NCI-H1092 (cell line): ENCODE results near the gene EXOC4.
A peak's percentile ranks its signal among the peaks of the same experiment; 100 is the strongest.

ENCODE experiments used
- DNase-seq: peaks from one replicate; lab custom pipeline; 2025; lab: John Stamatoyannopoulos, UW

The EXOC4 gene

DNA sequence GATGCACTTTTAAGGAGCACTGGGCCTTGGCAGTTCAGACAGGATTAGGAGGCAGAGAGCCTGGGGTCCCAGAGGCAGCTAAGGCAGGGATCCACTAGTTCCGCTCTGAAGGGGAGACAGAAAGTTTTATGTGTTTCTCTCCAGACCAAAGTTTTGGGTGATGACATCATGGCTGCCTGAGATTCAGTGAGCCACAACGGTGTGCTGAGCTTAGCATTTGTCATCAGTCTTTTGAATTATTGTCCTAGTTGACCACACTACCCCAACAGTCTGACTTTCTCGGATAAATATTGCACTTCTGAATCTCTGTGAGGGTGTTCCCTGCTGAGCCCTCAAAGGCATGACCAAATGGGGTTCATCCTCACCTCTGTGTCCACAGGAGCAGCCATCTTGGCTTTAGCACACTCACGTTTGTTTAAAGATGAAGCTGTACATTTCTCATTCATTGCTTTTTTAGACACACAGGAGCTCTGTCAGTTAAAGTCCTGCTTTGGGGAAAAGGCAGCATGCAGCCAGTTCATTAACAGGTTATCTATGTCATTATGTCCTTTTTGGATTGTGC is 576.5 kb downstream of the EXOC4 start:
- DNase-seq, result no peak

DNA sequence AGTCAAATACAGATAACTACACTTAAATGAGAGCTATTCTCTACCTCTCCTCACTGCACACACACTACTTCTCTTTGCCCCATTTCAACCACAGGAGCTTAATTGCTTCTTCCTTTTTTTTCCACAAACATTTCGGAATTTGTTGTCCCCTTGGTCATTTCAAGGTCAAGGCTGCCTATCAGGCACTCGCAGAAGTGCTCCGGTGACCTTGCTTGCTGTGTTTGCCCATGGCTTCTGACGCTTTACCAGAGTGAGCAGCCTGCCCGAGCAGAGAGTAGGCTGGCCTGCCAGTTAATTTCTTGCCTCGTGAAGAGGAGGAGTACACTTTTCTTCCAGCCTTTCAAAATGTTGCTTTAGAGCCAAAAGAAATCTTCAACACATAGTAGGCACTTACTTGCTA is 577.2 kb downstream of the EXOC4 start:
- no peak for DNase-seq

DNA sequence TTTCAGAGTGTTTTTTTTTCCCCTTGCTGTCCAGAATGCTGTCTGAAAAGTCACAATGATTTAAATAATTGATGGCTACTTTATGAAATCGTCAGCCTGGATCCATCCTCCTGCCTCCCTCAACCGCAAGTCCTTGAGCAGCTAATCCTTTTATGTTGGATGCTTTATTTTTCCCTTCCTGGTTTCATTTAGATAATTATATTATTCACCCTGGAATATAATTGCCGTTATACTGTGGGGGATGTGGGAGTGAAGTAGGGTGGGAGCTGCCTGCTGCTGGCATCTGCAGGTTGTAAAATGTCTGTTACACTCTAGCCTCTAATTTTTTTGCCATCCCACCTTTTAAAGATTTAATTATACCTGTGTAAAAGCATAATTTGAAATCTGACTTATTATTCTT is 583.8 kb downstream of the EXOC4 start:
- DNase-seq, result peak; percentile 10

DNA sequence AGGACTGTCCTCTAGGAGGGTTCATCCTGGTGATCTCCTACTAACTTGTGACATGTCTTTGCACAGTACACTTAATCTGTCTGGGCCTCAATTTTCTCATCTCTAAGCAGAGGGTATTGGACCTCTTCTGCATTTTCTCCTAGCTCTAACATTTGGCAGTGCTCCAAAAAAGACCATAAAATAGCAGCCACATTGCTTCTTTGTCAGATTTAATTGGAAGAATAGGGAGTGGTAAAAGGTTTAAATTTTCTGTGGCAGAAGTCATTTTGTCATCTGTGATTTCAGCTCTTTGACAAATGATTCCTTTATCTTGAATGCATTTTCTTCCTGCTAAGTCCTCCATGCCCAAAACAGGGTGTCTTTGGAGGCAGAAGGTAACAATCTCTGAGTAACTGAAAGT is 584.3 kb downstream of the EXOC4 start:
- DNase-seq, result peak; percentile 39

DNA sequence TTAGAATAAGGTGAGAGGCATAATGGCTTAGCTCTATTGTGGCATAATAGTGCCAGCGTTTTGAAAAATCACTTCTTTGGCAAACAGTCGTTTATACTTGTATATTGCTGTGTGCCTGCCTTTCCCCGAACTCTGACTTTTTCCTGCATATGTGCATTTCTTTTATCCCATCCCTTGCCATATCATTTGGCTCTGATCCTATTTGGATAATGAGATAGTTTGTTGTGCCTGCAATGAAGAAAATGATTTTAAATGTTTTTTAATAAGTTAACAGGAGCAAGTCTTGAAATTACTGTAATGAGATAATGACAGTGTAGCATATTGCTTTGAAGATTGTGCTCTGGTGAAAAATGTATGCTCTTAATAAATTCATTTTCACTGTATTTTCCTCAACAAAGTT is 586.2 kb downstream of the EXOC4 start:
- no peak for DNase-seq

DNA sequence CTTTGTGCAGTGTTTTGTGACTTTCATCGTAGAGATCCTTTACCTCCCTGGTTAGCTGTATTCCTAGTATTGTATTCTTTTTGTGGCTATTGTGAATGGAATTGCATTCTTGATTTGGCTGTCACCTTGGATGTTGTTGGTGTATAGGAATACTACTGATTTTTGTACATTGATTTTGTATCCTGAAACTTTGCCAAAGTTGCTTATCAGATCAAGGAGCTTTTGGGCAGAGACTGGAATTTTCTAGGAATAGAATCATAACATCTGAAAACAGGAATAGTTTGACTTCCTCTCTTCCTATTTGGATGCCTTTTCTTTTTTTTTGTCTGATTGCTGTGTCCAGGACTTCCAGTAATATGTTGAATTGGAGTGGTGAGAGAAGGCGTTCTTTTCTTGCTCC is 590.5 kb downstream of the EXOC4 start:
- no peak for DNase-seq

DNA sequence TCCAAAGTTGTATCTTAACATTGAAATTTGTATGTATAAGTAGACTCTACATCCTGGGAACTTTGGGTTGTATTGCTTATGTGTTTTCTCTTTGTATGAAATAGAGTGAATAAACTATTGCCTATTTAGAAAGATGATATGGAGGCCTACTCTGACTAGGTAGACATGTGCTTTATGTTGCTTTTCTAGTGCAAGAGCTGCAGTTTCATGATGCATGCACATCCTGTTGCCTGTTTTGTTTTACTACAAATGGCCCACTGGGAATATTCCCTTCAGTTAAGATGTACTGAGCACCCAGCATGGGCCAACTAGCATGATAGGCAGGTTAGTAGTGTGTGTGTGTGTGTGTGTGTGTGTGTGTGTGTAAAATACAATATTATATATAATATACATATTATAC is 592.1 kb downstream of the EXOC4 start:
- DNase-seq, result no peak

DNA sequence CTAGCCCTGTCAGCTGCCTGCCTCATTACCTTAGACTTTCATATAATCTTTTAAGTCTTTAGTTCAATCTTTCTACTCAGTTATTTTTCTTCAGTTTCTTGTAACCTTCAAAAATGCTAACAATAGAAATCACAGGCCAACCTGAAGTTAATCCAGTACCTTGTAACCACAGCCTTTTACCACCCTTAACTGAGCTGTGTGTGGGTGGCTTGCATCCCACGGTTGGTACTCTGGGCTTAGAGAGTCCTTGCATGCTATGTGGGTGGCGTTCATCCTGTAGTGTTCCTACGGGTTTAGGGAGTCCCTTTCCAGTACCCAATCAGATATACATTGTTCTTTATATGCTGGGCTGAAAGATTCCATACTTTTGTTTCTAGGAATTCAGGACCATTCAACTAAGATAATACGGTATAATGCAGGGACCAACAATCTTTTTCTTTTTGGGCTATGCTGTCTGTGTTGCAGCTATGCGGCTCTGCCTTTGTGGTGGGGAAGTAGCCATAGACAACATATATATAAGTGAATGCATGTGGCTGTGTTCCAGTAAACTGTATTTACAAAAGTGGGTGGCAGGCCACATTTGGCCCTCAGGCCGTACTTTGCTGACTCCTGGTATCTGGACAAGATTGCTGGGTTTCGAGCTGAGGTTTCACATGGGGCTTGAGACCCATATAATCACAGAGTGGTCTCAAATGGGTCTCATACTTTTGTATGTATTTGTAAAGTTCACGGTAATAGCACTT is 593.5 kb downstream of the EXOC4 start:
- no peak for DNase-seq

DNA sequence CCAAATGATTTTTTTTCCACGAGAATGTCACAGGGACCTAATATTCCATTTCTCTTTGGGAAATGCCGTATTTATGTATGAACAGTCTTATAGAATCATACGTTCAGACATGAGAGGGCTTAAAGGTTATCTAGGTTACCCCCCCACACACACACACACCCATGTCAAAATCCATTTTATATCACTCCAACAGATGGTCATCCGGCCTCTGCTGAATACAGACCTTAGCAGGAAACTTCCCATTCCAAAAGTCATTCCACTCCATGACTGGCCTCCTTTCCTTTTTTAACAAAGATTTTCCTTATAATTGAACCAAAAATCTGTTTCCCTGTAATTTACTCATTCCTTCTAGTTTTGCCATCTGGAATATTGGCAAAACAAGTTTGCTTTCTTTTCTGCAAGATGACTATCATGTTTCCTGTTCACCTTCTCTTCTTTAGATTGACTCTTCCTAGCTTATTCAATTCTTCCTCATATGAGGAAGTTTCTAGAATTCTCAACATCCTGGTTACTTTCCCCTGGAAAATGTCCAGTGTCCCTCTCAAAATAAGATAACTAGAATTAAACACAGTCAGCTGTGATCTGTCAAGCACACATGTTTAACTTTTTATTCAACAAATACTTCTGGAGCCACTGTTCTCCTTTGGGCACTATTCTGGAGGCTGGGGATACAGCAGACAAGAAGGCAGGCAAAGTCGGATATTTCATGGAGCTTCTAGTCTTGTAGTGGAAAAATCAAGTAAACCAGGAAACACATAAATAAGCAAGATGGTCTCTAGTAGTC is 597.8 kb downstream of the EXOC4 start:
- DNase-seq, result no peak

DNA sequence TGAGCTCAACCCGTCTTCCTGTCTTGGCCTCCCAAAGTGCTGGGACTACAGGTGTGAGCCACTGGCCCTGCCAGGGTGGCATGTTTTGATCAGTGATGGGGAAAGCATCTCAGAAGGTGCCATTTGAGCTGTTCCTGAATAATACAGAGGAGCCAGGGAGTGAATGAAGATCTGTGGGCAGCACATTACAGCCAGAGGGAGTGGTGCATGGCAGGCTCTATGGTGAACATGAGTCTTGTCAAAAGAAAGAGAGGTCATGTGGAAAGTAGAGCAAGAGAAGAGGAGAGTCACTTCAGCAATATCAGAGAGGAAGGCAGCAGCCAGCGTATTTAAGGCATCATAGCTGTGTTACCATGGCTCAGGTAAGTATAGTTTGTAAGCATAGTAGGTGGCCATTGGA is 598.5 kb downstream of the EXOC4 start:
- DNase-seq, result no peak

DNA sequence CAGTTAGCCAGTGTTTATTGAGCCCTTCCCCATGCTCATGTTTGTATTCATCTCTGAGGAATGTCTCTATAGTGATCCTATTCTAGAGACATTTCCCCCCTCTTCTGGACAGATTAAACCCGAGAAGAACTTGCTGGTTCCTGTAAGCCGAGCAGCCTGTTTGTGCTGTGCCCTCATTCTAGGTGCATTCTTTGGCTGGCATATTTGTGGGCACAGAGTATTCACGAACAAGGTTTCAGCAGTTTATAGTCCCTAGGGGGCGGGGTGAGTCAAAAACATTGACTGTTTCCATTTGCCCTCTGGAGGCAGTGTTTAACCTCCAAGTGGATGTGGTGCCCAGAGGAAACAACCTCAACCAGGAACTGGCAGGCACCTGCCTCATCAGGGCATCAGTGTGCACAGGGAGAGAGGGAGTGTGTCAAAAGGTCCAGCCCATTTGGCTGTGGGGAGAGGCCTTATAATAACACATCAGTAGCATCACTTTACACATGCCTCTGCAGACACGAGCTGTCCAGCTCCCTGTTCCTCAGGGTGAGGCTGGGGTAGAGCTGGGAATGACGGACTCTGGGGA is 600.9 kb downstream of the EXOC4 start:
- DNase-seq, result peak; percentile 30

DNA sequence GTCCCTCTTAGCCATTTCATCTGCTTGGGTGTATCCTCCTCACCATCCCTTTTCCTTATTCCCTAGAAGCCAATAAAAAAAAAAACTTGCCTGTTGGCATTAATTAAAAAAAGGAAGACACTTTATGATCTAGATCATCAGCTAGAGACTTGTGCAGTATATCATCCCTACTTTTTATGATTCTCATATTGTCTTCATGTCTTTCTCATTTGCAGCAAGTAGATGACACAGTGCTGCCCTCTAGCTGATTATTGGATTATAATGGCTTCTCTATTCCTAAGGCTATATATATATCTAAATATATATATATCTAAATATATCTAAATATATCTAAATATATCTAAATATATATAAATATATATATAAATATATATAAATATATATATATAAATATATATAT is 601.9 kb downstream of the EXOC4 start:
- DNase-seq, result peak; percentile 18

DNA sequence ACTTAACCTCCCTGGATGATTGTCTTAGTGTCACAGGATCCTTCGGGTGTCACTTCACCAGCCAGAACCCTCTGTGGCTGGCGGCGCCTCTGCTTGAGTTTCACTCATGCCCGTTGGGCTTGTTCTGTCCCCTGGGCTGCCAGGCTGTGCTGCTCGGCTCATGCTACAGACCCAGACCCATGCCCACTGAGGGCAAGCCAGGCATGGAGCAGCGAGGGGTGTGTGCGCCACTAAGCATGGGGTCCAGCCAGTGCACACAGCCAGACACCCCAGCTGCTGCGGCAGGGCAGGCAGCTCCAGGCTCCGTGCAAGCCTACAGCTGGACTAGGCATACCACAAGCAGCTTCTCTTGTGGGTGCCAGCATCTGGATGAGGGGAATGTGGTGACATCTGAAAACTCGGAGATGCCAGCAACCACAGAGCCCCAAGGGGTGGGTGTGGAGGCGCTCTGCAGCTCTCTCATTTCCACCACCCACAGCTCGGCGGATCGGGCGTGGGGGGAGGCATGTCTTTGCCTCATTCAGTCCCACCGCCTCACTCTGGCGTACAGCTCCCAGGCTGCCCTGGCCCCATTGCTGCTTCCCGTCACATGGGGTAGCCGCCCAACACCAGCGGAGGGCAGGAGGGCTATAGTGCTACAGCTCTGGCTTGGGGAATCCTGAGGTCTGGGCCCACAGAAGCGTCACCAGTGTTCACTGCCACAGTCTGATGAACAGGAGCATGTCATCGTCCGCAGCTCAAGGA is 604.7 kb downstream of the EXOC4 start:
- DNase-seq, result no peak

DNA sequence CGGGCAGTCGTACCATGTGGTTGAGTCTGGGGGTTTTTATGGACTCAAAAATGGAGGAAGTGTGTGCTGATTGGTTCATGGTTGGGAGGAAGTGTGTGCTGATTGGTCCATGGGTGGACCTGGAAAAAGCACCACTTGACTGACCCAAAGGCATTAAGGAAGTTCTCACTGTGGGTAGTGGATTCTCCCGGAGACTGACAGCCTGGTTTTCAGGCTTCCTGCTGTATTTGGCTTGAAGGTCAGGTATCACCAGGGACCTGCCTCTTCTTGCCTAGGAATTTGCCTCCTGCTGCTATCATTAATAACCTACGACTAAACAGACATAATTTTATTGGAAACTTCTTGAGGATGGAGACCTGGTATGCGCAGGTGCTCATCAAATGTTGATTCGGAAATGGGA is 605.4 kb downstream of the EXOC4 start:
- DNase-seq, result no peak

DNA sequence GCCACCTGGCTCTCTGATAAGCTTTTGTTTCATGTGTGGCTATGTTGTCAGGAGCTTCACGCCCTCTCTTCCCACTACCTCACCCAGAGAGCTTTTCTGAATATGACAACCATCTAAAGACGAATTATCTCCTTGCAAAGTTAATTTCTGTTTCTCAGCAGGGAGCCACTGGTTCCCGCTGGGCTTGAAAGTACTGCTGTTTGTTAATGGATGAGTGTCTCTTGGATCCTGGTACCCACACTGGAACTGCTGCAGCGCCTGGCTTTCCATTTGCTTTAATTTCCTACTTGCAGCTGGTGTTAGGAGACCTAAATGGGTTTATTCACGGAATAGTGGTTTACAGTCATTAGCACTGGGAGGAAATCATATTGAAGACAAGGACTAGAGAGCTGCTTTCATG is 606.4 kb downstream of the EXOC4 start:
- DNase-seq, result peak; percentile 72

DNA sequence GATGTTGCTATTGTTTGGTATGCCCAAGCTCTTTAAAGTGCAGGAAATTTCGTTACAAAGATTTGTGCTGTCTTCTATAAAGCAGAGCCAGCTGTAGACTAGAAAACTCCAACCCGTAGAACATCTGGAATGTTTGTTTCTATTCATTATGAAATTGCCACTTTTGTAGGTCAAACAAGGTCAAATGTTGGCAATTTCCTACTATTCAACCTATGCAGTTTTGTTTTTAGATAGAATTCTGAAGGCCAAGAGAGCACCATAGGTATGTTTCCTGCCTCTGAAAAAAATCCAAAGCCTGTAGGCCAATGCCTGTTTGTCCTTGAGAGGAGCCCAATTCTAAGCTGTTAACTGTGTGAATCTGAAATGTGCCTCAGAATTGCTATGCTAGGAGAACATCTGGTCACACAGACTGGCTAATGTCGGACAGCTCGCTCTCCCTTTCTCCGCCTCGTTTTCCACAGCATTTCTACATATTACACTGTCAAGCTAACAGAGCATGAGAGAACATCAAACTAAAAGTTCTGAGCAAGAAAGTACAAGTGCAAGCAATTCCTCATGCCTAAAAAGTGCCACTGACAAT is 607.1 kb downstream of the EXOC4 start:
- DNase-seq, result no peak

DNA sequence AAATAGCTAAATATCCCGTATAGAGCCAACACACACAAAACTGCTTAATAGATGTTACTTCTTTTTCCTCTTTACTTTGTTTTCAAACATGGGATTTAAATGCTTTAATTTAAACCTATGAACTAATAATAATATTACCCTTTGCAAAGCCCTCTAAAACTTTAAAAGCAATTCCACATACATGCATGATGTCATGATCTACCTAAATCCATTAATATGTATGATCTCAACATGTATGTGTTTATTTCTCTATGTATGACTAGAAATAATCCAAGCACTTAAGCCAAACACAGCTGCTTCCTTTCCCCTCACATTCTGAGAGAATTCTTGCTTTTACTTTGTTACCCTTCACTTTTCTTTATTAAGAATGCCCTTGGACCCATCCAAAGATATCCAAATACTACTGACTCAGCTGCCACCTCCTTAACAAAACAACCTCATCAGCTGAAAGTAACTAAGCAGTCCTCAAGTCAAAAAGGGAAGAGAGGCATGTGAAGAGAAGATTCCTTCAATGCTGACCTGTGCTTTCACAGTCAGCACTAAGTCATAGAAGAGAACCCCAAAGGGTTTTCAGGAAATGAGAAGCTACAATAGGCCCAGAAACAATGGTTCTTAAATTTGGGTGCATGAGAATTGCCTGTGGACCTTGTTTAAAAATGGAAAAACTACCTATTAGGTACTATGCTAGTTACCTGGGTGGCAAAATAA is 607.9 kb downstream of the EXOC4 start:
- no peak for DNase-seq

DNA sequence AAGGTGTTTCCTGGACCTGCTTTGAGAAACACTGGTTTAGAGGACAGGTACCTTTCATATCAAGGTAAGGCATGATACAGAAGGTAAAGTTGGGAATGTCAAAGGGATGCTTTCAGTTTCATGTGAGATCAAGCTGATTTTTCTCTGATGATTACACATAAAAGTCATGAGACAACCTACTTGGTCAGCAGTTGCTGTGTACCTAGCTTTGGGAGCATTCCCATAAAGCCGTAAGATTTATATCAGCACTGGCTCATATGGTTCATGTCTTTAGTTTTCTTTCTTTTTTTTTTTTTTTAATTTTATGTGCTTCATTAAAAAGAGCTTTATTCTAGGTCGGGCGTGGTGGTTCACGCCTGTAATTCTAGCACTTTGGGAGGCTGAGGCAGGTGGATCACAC is 609.0 kb downstream of the EXOC4 start:
- DNase-seq, result no peak

DNA sequence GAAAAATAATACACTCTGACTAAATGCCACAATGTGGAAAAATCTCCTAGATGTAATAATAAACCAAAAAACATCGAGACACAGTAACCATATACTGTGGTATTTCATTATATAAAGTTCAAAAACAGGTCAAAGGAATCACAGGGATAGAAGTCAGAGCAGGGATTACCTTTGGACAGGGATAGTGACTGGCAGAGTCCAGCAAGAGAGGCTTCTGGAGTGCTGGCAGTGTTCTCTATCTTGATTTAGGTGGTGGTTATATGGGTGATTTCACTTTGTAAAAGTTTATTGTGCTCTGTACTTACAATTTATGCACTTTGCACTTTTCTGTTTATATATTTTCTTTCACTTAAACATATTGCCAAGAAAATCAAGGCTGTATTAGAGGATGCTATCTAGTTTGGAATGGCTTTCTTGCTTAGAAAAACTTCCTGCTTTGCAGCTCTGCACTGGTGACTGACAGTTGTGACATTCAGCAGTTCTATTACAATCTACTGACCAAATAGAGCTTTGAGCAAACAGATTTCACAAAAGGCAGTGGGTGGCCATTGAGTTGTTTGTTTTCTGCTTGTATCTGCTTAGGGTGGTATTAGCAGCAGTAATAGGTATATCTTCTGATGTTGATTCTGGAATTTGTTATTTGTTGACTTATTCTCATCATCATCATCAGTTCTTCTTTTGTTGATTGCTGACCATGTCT is 610.6 kb downstream of the EXOC4 start:
- peak; percentile 15 for DNase-seq

DNA sequence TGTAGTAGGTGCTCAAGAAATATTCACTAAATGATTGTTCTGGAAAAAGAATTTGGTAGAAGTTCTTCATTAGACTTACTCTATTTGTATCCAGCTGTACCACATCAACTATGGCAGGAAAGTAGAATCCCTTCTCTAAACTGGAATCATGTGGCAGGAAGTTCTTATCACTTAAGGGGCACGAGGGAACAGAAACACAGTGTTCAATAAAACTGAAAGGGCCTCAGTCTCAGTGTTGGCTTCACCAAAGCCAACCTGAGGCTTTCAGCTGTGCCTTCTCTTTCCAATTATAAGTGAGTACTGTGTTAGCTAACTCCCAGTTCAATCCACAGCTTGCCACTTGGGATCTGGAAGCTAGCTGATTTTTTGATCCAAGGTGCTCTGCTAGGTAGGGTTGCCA is 616.7 kb downstream of the EXOC4 start:
- DNase-seq, result no peak

DNA sequence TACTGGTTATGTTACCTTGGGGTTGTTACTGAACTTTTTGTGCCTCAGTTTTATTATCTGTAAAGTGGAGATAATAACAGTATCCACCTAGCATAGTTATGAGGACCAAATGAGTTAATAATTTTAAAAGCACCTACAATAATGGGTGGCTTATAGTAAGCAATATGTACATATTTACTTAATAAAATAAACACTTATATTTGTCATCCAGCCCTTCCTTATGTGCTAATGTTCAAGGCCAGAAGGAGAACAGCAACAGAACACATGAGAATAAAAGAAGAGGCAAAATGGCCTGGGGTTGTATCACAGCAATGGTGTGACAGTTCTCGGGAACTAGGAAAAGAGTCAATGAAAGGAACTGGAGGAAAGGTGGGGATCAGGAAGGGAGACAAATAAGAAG is 618.9 kb downstream of the EXOC4 start:
- peak; percentile 50 for DNase-seq
